Osteocyte (in vitro differentiated cells): ENCODE results near the gene RPS15. TPM values are rescaled to one million over a fixed set of nuclear protein-coding genes. Genes with fewer than 3 reads are reported as not detected.

Experiments used
- DNase-seq: peaks from one replicate; pipeline ENCODE4 v3.0.0; 2021; ENCODE audit warnings: mixed read lengths; ENCODE audit not compliant: unreplicated experiment; ENCODE audit errors: extremely low spot score
- H3K27ac Mint-ChIP-seq: one replicate; pipeline ENCODE4 v1.8.0; 2021; ENCODE audit warnings: mild to moderate bottlenecking, mixed read lengths; ENCODE audit not compliant: unreplicated experiment
- H3K27me3 Mint-ChIP-seq: one replicate; pipeline ENCODE4 v1.8.0; 2021; ENCODE audit warnings: mixed read lengths; ENCODE audit not compliant: unreplicated experiment
- H3K36me3 Mint-ChIP-seq: one replicate; pipeline ENCODE4 v1.8.0; 2021; ENCODE audit warnings: mixed read lengths; ENCODE audit not compliant: unreplicated experiment
- H3K4me1 Mint-ChIP-seq: one replicate; pipeline ENCODE4 v1.8.0; 2021; ENCODE audit warnings: mixed read lengths; ENCODE audit not compliant: unreplicated experiment
- H3K4me3 Mint-ChIP-seq: one replicate; pipeline ENCODE4 v1.8.0; 2021; ENCODE audit warnings: mild to moderate bottlenecking, moderate library complexity, mixed read lengths; ENCODE audit not compliant: unreplicated experiment
- H3K9me3 Mint-ChIP-seq: one replicate; pipeline ENCODE4 v1.8.0; 2021; ENCODE audit warnings: mixed read lengths; ENCODE audit not compliant: unreplicated experiment
- CTCF ChIP-seq: fragments of 200-600 bp; sonication (generic); IDR thresholded peaks from 2 replicates; pipeline ENCODE4 v1.5.0; 2021; ENCODE audit warnings: antibody characterized with exemption, mild to moderate bottlenecking, moderate library complexity
- long read RNA-seq: library from polyadenylated mRNA; unstranded; transcript quantifications from one replicate; pipeline ENCODE4 v2.0.0, GENCODE V29; 2021
- total RNA-seq: library from RNA; stranded (reverse); gene quantifications from 2 replicates; pipeline ENCODE4 v1.2.1, GENCODE V29; 2021

The RPS15 gene
- total RNA-seq, result 932 and 969 TPM in 2 replicates
- long read RNA-seq, transcript RPS15-209 (4 exons, 510 nt), result major isoform, 279 of 302 reads
- long read RNA-seq, transcript RPS15-210 (3 exons, 873 nt), result minor isoform, 19 of 302 reads
- long read RNA-seq, partial matches to known transcripts, result 1 of 302 reads
- long read RNA-seq, other reads (novel, unspliced or antisense), result 0 of 302 reads

DNA sequence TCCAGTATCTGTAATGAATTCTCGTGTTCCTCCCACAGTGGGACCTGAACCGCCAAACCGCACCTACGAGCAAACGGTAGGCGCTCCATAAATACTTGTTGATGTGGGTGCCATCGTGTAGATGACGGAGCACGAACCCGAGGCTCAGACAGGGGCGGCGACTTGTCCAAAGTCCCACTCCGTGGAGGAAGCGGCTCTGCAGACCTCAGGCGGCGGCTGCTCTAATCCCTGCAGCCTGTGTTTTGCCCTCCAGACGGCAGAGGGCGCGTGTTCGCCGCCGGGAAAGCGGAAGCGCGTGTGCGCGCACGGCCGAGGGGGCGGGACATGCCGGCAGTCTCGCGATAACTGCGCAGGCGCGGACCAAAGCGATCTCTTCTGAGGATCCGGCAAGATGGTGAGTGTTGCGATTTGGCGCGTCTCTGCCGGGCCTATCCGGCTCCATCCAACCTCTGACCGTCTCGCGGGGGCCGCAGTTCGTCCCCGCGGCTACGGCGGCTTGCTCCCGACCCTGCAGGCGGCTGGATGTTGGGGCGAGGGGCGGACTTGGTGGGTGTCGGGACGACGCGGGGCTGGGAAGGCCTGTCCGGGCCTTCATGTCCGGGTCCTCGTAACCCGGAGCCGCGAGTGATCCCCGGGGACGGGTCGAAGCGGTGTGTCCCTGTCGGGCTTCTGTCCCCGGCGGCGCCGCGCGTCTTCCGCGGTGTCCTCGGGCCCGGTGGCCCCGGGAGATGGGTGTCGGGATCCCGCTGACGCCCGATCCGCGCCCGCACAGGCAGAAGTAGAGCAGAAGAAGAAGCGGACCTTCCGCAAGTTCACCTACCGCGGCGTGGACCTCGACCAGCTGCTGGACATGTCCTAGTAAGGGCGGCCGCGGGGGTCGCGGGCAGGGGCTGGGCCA is at the start of gene RPS15:
Gene RPS15, plus strand, starts transcription at position 362 of the 898 bp plus-strand sequence. Its CDS starts 30 bp downstream, at position 392.
- H3K4me1 Mint-ChIP-seq, result peaks cover 25% of the 10 kb centered on the region
- peak; percentile 99 for DNase-seq
- H3K36me3 Mint-ChIP-seq, result peaks cover 24% of the 10 kb centered on the region
- no peaks in the 10 kb centered on the region for H3K9me3 Mint-ChIP-seq
- TF ChIP-seq CTCF, result peak; percentile 95
- H3K27ac Mint-ChIP-seq, result peak within 1 kb of the TSS; percentile 99
- peak within 1 kb of the TSS; percentile 99 for H3K4me3 Mint-ChIP-seq
- no peaks in the 10 kb centered on the region for H3K27me3 Mint-ChIP-seq

- no peak for TF ChIP-seq CTCF
- peaks cover 7% of the 10 kb centered on the region for H3K4me1 Mint-ChIP-seq
- H3K36me3 Mint-ChIP-seq, result peaks cover 22% of the 10 kb centered on the region
- no peak overlapping the region for H3K27ac Mint-ChIP-seq
- no peaks in the 10 kb centered on the region for H3K9me3 Mint-ChIP-seq
- no peak overlapping the region for H3K4me3 Mint-ChIP-seq
- no peaks in the 10 kb centered on the region for H3K27me3 Mint-ChIP-seq
- DNase-seq, result peak; percentile 84
Observed at GRCh38 chr19:1388637-1389026, 49.6 kb upstream of the RPS15 start.

- Mint-ChIP-seq H3K36me3 (peaks cover 22% of the 10 kb centered on the region), H3K27me3 (no peaks in the 10 kb centered on the region), H3K4me1 (peaks cover 7% of the 10 kb centered on the region), H3K9me3 (no peaks in the 10 kb centered on the region), H3K27ac (no peak overlapping the region), H3K4me3 (no peak overlapping the region)
- TF ChIP-seq CTCF, result no peak
- no peak for DNase-seq
Observed at GRCh38 chr19:1389033-1389940, 48.9 kb upstream of the RPS15 start.

GRCh38 chr19:1390890-1391423 is 47.2 kb upstream of the RPS15 start:
- DNase-seq, result no peak
- Mint-ChIP-seq H3K4me3 (no peak overlapping the region), H3K36me3 (peaks cover 22% of the 10 kb centered on the region), H3K9me3 (no peaks in the 10 kb centered on the region), H3K27me3 (no peaks in the 10 kb centered on the region), H3K27ac (no peak overlapping the region), H3K4me1 (no peaks in the 10 kb centered on the region)
- no peak for TF ChIP-seq CTCF
